HepG2 (cell line): Measurements from ENCODE around the gene CHST12. TPM values are rescaled to one million over a fixed set of nuclear protein-coding genes. Genes with fewer than 3 reads are reported as not detected.

Experiments
- ATAC-seq: fragments of 200-7000 bp; cut with Tn5 transposase; 3 replicates; pipeline ENCODE4 v1.9.1; 2020; ENCODE audit warnings: mild to moderate bottlenecking, moderate library complexity
- BruUV-seq: library from RNA; stranded (reverse); fragments of 400-500 nt; replicated peaks from 2 replicates; lab custom pipeline; 2021; lab: Mats Ljungman, UMichigan
- CTCF ChIA-PET: fragments of 300-600 bp; formaldehyde crosslinking; extraction: SDS; loops from one replicate; lab custom pipeline; 2021; ENCODE audit warnings: low total read pairs, inconsistent platforms, low intra/inter-chr PET ratio; lab: Yijun Ruan, JAX
- POLR2A ChIA-PET: fragments of 350-600 bp; sonication (Branson Sonifier 250); formaldehyde crosslinking; loops from one replicate; lab custom pipeline; 2020; ENCODE audit warnings: antibody characterized with exemption, inconsistent platforms; lab: Yijun Ruan, JAX
- DNase-seq: peaks from one replicate; pipeline ENCODE4 v3.0.0-alpha.2; 2015; ENCODE audit warnings: low spot score
- FAIRE-seq: peaks from 3 replicates; lab custom pipeline; 2011; peaks lifted over from hg19 to GRCh38; lab: Jason Lieb, UNC
- H2AFZ ChIP-seq: one replicate; pipeline ENCODE4 v1.6.1; 2011; ENCODE audit warnings: low read length, inconsistent platforms
- H3K27ac ChIP-seq: fragments of 300-600 bp; 3 replicates; pipeline ENCODE4 v1.8.0; 2011; ENCODE audit warnings: mixed run types, mild to moderate bottlenecking, mixed read lengths, low read length, inconsistent platforms; ENCODE audit not compliant: insufficient read depth; ENCODE audit errors: extremely low read length
- H3K27me3 ChIP-seq, 2 experiments: fragments of 200-600 bp in 1 of 2; 2 replicates in 1 of 2; 3 replicates in 1 of 2; pipeline versions ENCODE4 v1.6.0 to v1.8.0; 2011; ENCODE audit warnings: low read length in 2 of 2, mild to moderate bottlenecking in 2 of 2, moderate library complexity in 2 of 2, inconsistent platforms in 1 of 2; ENCODE audit not compliant: insufficient read depth in 2 of 2, control insufficient read depth in 1 of 2
- H3K36me3 ChIP-seq, 2 experiments: fragments of 200-600 bp in 1 of 2; replicated peaks in 1 of 2; 2 replicates in 1 of 2; 3 replicates in 1 of 2; pipeline versions ENCODE4 v1.5.1 to v1.8.0; 2011; ENCODE audit warnings: low read length in 2 of 2, inconsistent platforms in 1 of 2; ENCODE audit not compliant: insufficient read depth in 2 of 2, control insufficient read depth in 1 of 2
- H3K4me1 ChIP-seq: 2 replicates; pipeline ENCODE4 v1.5.1; 2012; ENCODE audit warnings: low read length, inconsistent platforms; ENCODE audit not compliant: insufficient read depth
- H3K4me2 ChIP-seq: 2 replicates; pipeline ENCODE4 v1.6.0; 2011; ENCODE audit warnings: low read depth, low read length, inconsistent platforms
- H3K4me3 ChIP-seq, 3 experiments: fragments of 200-600 bp in 1 of 3; sonication (generic), shearing (Covaris generic) in 1 of 3; replicated peaks in 1 of 3; 2 replicates each; pipeline ENCODE4 v1.5.1; 2011 to 2016; ENCODE audit warnings: low read length in 3 of 3, inconsistent platforms in 2 of 3, low read depth in 2 of 3, mild to moderate bottlenecking in 2 of 3, control low read depth in 1 of 3, mixed read lengths in 1 of 3; ENCODE audit not compliant: insufficient read depth in 1 of 3
- H3K79me2 ChIP-seq: one replicate; pipeline ENCODE4 v1.6.1; 2011; ENCODE audit warnings: low read length, inconsistent platforms; ENCODE audit not compliant: insufficient read depth
- H3K9ac ChIP-seq: 2 replicates; pipeline ENCODE4 v1.6.0; 2011; ENCODE audit warnings: mild to moderate bottlenecking, low read depth, low read length, inconsistent platforms; ENCODE audit not compliant: insufficient read depth
- H3K9me3 ChIP-seq: 2 replicates; pipeline ENCODE4 v1.5.1; 2012; ENCODE audit warnings: mild to moderate bottlenecking, low read length
- H4K20me1 ChIP-seq: 2 replicates; pipeline ENCODE4 v1.6.0; 2011; ENCODE audit warnings: inconsistent platforms, mild to moderate bottlenecking, low read length, moderate library complexity; ENCODE audit not compliant: insufficient read depth
- HMGXB4 ChIP-seq, 2 experiments: sonication (generic) in 1 of 2; formaldehyde crosslinking in 1 of 2; IDR thresholded peaks; 2 replicates each; pipeline versions ENCODE4 v1.4.0 to v1.6.1; 2018 to 2020; ENCODE audit warnings: missing genetic modification reagents in 2 of 2, borderline replicate concordance in 1 of 2, low read depth in 1 of 2, mild to moderate bottlenecking in 1 of 2, missing biosample characterization in 1 of 2
- ZNF296 ChIP-seq: sonication (generic); formaldehyde crosslinking; conservative IDR thresholded peaks from 2 replicates; pipeline ENCODE4 v1.5.0; 2020; ENCODE audit warnings: mild to moderate bottlenecking, missing genetic modification reagents
- ZNF629 ChIP-seq: sonication (generic); formaldehyde crosslinking; conservative IDR thresholded peaks from 2 replicates; pipeline ENCODE4 v1.5.0; 2020; ENCODE audit warnings: missing genetic modification reagents
- WGBS: methylation state at CpG from one replicate; pipeline ENCODE4 v1.1.6; 2017; ENCODE audit warnings: low lambda C conversion rate; 5-methylcytosine and 5-hydroxymethylcytosine counted together
- in situ Hi-C: cut with HindIII; loops from 2 replicates; pipeline ENCODE4 v1.10.0; 2017; ENCODE audit warnings: low pct_unique_long_range_greater_than_20kb; ENCODE audit not compliant: extremely low pct_ligation_motif_present
- intact Hi-C: fragments of 100-400 bp; cut with micrococcal nuclease; formaldehyde crosslinking; loops from one replicate; pipeline ENCODE4 v1.10.0; 2022; ENCODE audit not compliant: unreplicated experiment
- polyA plus RNA-seq, 8 experiments: library from polyadenylated mRNA; depleted of rRNA in 3 of 8; stranded (reverse) in 7 of 8; unstranded in 1 of 8; fragments of >200 nt; fragmentation: Illumina TruSeq in 4 of 8; extraction: Trizol in 4 of 8; gene quantifications; 2 replicates each; pipeline versions ENCODE4 v1.2.1 to v1.2.3, GENCODE V29; 2011 to 2016; ENCODE audit warnings: low read depth in 4 of 8, missing spikeins in 1 of 8, mixed read lengths in 1 of 8; ENCODE audit not compliant: insufficient read depth in 1 of 8
- total RNA-seq, 5 experiments: library from RNA; depleted of rRNA; stranded (reverse); fragments of >200 nt; fragmentation: Illumina TruSeq; extraction: Trizol; gene quantifications; 2 replicates each; pipeline ENCODE4 v1.2.3, GENCODE V29; 2016; ENCODE audit warnings: low read depth in 1 of 5
- TF ChIP-seq, protein P1 (sequence below): conservative IDR thresholded peaks from 2 replicates; pipeline ENCODE4 v1.6.1; 2018; ENCODE audit warnings: missing genetic modification reagents

Gene CHST12
- total and polyA plus RNA-seq, 2 of the 13 experiments (the other 11 are each of a cell fraction or from before 2014, with no cell fraction given), result 6.4 to 15.8 TPM

DNA sequence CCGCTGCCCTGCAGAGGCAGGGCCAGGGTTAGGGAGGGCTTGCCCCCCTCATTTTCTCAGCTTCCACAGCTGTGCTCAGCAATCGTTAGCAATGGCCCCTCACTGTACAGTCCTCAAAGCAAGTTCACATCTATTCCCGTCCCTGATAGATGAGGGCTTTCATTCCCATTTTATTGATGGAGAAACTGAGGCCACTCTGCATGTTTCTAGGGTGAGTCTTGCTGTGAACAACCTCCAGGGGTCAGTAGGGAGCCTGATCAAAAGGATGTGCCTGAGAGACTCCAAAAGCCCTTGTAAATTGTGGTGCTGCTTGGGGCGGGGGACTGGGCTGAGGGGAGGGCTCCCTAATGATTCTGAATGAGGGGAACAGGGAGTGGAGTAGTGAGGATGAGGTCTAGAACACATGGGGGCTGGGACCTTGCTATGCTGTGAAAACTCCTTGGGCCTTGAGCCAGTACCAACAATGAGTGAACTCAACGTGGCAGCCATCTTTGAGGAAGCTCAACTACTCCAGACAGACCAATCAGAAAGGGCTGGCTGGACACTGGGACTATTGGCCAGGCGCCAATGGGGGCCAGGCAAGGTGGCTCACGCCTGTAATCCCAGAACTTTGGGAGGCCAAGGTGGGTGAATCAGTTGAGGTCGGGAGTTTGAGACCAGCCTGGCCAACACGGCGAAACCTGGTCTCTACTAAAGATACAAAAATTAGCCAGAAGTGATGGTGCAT lies 79.5 kb downstream of the CHST12 start:
- POLR2A ChIA-PET, result no interaction called here

More for the DNA sequence above, 79.5 kb downstream of the CHST12 start:
- ATAC-seq (no peak), DNase-seq (no peak), FAIRE-seq (no peak)
- Histone ChIP-seq H2AFZ (no peak overlapping the region), H3K9me3 (no peaks in the 10 kb centered on the region), H3K4me3 (no peak overlapping the region), H4K20me1 (no peaks in the 10 kb centered on the region), H3K27me3 (peaks cover 8 to 46% of the 10 kb centered on the region in 2 experiments; a peak in 4 of 5 replicates), H3K4me2 (no peak overlapping the region), H3K27ac (no peak overlapping the region), H3K36me3 (no peaks in the 10 kb centered on the region), H3K9ac (no peak overlapping the region), H3K79me2 (no peaks in the 10 kb centered on the region), H3K4me1 (peaks cover 15% of the 10 kb centered on the region)
- intact Hi-C loops (no loop called here), in situ Hi-C loops (no loop called here)
- 50% methylated on average over 4 of the region's 10 CpGs for WGBS
- CTCF ChIA-PET, result no interaction called here
- TF ChIP-seq, protein P1, sequence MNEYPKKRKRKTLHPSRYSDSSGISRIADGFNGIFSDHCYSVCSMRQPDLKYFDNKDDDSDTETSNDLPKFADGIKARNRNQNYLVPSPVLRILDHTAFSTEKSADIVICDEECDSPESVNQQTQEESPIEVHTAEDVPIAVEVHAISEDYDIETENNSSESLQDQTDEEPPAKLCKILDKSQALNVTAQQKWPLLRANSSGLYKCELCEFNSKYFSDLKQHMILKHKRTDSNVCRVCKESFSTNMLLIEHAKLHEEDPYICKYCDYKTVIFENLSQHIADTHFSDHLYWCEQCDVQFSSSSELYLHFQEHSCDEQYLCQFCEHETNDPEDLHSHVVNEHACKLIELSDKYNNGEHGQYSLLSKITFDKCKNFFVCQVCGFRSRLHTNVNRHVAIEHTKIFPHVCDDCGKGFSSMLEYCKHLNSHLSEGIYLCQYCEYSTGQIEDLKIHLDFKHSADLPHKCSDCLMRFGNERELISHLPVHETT (CRISPR knock-in tag), result no peak
- TF ChIP-seq HMGXB4 (CRISPR knock-in tag; IDR thresholded peaks at IDR 0.05; ENCODE audit: borderline replicate concordance in 1 of 2, low read depth in 1 of 2), result no peak
- peak; percentile 71 for TF ChIP-seq ZNF629 (CRISPR knock-in tag)
- TF ChIP-seq ZNF296 (CRISPR knock-in tag), result no peak
- no TSS peak for BruUV-seq
